A673 (cell line): ENCODE measurements around the gene SSBP2. TPM values are rescaled to one million over a fixed set of nuclear protein-coding genes. Genes with fewer than 3 reads are reported as not detected.

ENCODE experiments used
- BruUV-seq: library from RNA; stranded (reverse); fragments of 400-500 nt; replicated peaks from 2 replicates; lab custom pipeline; 2021; lab: Mats Ljungman, UMichigan
- CTCF ChIA-PET: fragments of 300-600 bp; sonication (Branson Sonifier 250); formaldehyde crosslinking; loops from one replicate; lab custom pipeline; 2022; ENCODE audit warnings: antibody characterized with exemption; lab: Charles Lee
- POLR2A ChIA-PET: fragments of 300-600 bp; sonication (Branson Sonifier 250); formaldehyde crosslinking; loops from one replicate; lab custom pipeline; 2022; ENCODE audit warnings: antibody characterized with exemption; ENCODE audit not compliant: low non-redundant PET; lab: Charles Lee
- DNase-seq: peaks from one replicate; pipeline ENCODE4 v3.0.0-alpha.2; 2015; ENCODE audit warnings: low spot score
- H3K27ac ChIP-seq: fragments of 200-600 bp; sonication (generic); 2 replicates; pipeline ENCODE4 v1.5.1; 2016; ENCODE audit warnings: mixed run types, low read depth, mild to moderate bottlenecking, mixed read lengths, antibody characterized with exemption, low read length; ENCODE audit not compliant: poor library complexity, severe bottlenecking
- H3K27me3 ChIP-seq: fragments of 200-600 bp; sonication (generic); replicated peaks from 2 replicates; pipeline ENCODE4 v1.6.1; 2017; ENCODE audit warnings: mixed run types, low read depth, mild to moderate bottlenecking, mixed read lengths, antibody characterized with exemption, low read length; ENCODE audit not compliant: insufficient read depth, poor library complexity
- H3K36me3 ChIP-seq: fragments of 200-600 bp; sonication (generic); 2 replicates; pipeline ENCODE4 v1.6.1; 2016; ENCODE audit warnings: mixed run types, mild to moderate bottlenecking, mixed read lengths, antibody characterized with exemption, low read length; ENCODE audit not compliant: insufficient read depth, poor library complexity, severe bottlenecking
- H3K4me1 ChIP-seq: fragments of 200-600 bp; sonication (generic); 2 replicates; pipeline ENCODE4 v1.6.1; 2017; ENCODE audit warnings: mixed run types, mild to moderate bottlenecking, mixed read lengths, antibody characterized with exemption, low read length; ENCODE audit not compliant: insufficient read depth, poor library complexity, severe bottlenecking
- H3K4me3 ChIP-seq: fragments of 200-600 bp; sonication (generic); 2 replicates; pipeline ENCODE4 v1.5.1; 2016; ENCODE audit warnings: low read depth, mixed run types, mild to moderate bottlenecking, mixed read lengths, low read length; ENCODE audit not compliant: poor library complexity, severe bottlenecking
- H3K9me3 ChIP-seq: fragments of 200-600 bp; sonication (generic); 2 replicates; pipeline ENCODE4 v1.6.1; 2016; ENCODE audit warnings: mixed run types, low read depth, mild to moderate bottlenecking, mixed read lengths, antibody characterized with exemption, low read length; ENCODE audit not compliant: poor library complexity, severe bottlenecking
- CTCF ChIP-seq: fragments of 300-800, 200-600 bp; sonication (generic); conservative IDR thresholded peaks from 2 replicates; pipeline ENCODE4 v1.5.1; 2017; ENCODE audit warnings: low read depth, mild to moderate bottlenecking, antibody characterized with exemption, low read length, moderate library complexity, mixed read lengths
- EZH2 ChIP-seq: fragments of 200-600 bp; sonication (generic); IDR thresholded peaks from 2 replicates; pipeline ENCODE4 v1.6.1; 2017; ENCODE audit warnings: borderline replicate concordance, low read depth, mild to moderate bottlenecking, mixed read lengths, antibody characterized with exemption, low read length; ENCODE audit not compliant: poor library complexity, severe bottlenecking
- intact Hi-C: fragments of 100-400 bp; cut with micrococcal nuclease; formaldehyde crosslinking; loops from one replicate; pipeline ENCODE4 v1.10.0; 2022; ENCODE audit not compliant: unreplicated experiment
- total RNA-seq: library from RNA; stranded (reverse); gene quantifications from 2 replicates; pipeline ENCODE4 v1.2.3, GENCODE V29; 2021

Gene SSBP2
- total RNA-seq, 1 experiment from 2014 or later: 42.8 TPM

DNA sequence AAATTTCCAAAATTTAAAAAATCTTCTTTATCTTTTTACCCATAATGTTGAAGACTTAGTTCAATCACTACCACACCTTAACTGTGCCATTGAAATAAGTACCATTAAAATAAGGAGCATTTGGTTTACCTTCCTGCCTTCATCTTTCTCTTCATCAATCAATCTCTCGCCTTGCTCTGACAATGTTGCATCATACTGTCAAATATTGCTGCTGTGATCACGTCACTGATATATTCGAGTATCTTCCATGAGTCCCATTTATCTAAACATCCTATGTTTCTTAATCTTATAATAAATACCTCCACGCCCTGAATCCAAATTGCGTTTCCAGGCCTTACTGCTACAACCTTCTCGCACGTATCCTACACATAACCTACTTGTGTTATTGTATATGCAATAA lies 201.8 kb downstream of the SSBP2 start:
- Histone ChIP-seq H3K4me1 (peaks cover 29% of the 10 kb centered on the region), H3K36me3 (no peaks in the 10 kb centered on the region), H3K27ac (no peak overlapping the region), H3K27me3 (no peaks in the 10 kb centered on the region), H3K4me3 (no peak overlapping the region), H3K9me3 (no peaks in the 10 kb centered on the region)
- BruUV-seq: no TSS peak
- TF ChIP-seq EZH2 (no peak), CTCF (no peak)
- no peak for DNase-seq
- ChIA-PET POLR2A (no interaction called here), CTCF (no interaction called here)
- intact Hi-C loops: no loop called here

DNA sequence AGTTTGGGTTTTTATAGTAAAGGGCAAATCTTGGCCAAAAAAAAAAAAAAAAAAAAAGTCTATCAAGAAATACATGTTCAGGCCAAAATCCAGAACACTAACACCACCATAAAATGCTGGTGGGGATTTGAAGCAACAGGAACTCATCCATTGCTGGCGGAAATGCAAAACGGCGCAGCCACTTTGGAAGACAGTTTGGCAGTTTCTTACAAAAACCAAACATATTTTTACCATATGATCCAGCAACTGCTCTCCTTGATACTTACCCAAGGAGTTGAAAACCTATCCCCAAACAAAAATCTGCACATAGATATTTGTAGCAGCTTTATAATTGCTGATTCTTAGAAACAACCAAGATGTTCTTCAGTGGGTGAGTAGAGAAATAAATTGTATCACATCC lies 203.9 kb downstream of the SSBP2 start:
- BruUV-seq: no TSS peak
- intact Hi-C loops: no loop called here
- no peak overlapping the region for H3K27ac ChIP-seq
- CTCF ChIA-PET: no interaction called here
- POLR2A ChIA-PET: no interaction called here
- no peak for TF ChIP-seq CTCF
- no peak for TF ChIP-seq EZH2
- H3K27me3 ChIP-seq: no peaks in the 10 kb centered on the region
- DNase-seq: no peak
- H3K9me3 ChIP-seq: peaks cover 4% of the 10 kb centered on the region
- no peak overlapping the region for H3K4me3 ChIP-seq
- no peaks in the 10 kb centered on the region for H3K36me3 ChIP-seq
- peaks cover 9% of the 10 kb centered on the region for H3K4me1 ChIP-seq

- Histone ChIP-seq H3K4me3 (no peak overlapping the region), H3K27me3 (no peaks in the 10 kb centered on the region), H3K4me1 (no peaks in the 10 kb centered on the region), H3K27ac (no peak overlapping the region), H3K36me3 (no peaks in the 10 kb centered on the region), H3K9me3 (peaks cover 4% of the 10 kb centered on the region)
- TF ChIP-seq EZH2 (no peak), CTCF (no peak)
- DNase-seq: no peak
- BruUV-seq: no TSS peak
- intact Hi-C loops: no loop called here
- ChIA-PET CTCF (no interaction called here), POLR2A (no interaction called here)
Observed at GRCh38 chr5:81545911-81546310, 205.0 kb downstream of the SSBP2 start.
